Mesenchymal stem cell (in vitro differentiated cells and primary cell): ENCODE measurements around the gene ZDHHC7.

Experiments
- DNase-seq: peaks from one replicate; pipeline ENCODE4 v3.0.0-alpha.2; 2013
- H2AFZ ChIP-seq: one replicate; pipeline ENCODE4 v1.6.1; 2013; ENCODE audit warnings: low read depth, mild to moderate bottlenecking, control low read depth, inconsistent platforms, low read length, moderate library complexity
- H2AK5ac ChIP-seq: 2 replicates; pipeline ENCODE4 v1.6.1; 2013; ENCODE audit warnings: low read length, moderate library complexity, mild to moderate bottlenecking, inconsistent platforms; ENCODE audit not compliant: severe bottlenecking
- H2BK120ac ChIP-seq: one replicate; pipeline ENCODE4 v1.6.1; 2013; ENCODE audit warnings: low read depth, mild to moderate bottlenecking, inconsistent platforms, low read length, moderate library complexity
- H2BK12ac ChIP-seq, 2 experiments: one replicate each; pipeline ENCODE4 v1.6.1; 2013; ENCODE audit warnings: inconsistent platforms in 2 of 2, low read length in 2 of 2, mild to moderate bottlenecking in 2 of 2, moderate library complexity in 2 of 2, control low read depth in 1 of 2
- H2BK15ac ChIP-seq: one replicate; pipeline ENCODE4 v1.6.1; 2013; ENCODE audit warnings: mild to moderate bottlenecking, low read depth, inconsistent platforms; ENCODE audit not compliant: poor library complexity, severe bottlenecking
- H2BK5ac ChIP-seq: 2 replicates; pipeline ENCODE4 v1.6.1; 2013; ENCODE audit warnings: low read depth, mild to moderate bottlenecking, low read length, control low read depth, inconsistent platforms; ENCODE audit not compliant: poor library complexity, severe bottlenecking
- H3K14ac ChIP-seq, 2 experiments: one replicate each; pipeline ENCODE4 v1.6.1; 2013; ENCODE audit warnings: inconsistent platforms in 2 of 2, low read length in 2 of 2, control low read depth in 1 of 2, mild to moderate bottlenecking in 1 of 2, moderate library complexity in 1 of 2
- H3K18ac ChIP-seq, 2 experiments: one replicate each; pipeline ENCODE4 v1.6.1; 2013; ENCODE audit warnings: inconsistent platforms in 2 of 2, low read length in 2 of 2, control low read depth in 1 of 2, low read depth in 1 of 2, mild to moderate bottlenecking in 1 of 2
- H3K23ac ChIP-seq, 2 experiments: one replicate each; pipeline ENCODE4 v1.6.1; 2013; ENCODE audit warnings: inconsistent platforms in 2 of 2, low read length in 2 of 2, mild to moderate bottlenecking in 2 of 2, moderate library complexity in 2 of 2, control low read depth in 1 of 2
- H3K27ac ChIP-seq: 2 replicates; pipeline ENCODE4 v1.5.1; 2013; ENCODE audit warnings: mild to moderate bottlenecking, moderate library complexity, low read length, control low read depth, inconsistent platforms; ENCODE audit not compliant: poor library complexity, severe bottlenecking
- H3K27me3 ChIP-seq, 2 experiments: 2 replicates each; pipeline versions ENCODE4 v1.6.1 to v1.7.0; 2013; ENCODE audit warnings: low read length in 2 of 2, mild to moderate bottlenecking in 2 of 2, moderate library complexity in 2 of 2, control low read depth in 1 of 2, inconsistent platforms in 1 of 2; ENCODE audit not compliant: control insufficient read depth in 1 of 2, insufficient read depth in 1 of 2
- H3K36me3 ChIP-seq, 2 experiments: 2 replicates each; pipeline versions ENCODE4 v1.6.1 to v1.7.0; 2013; ENCODE audit warnings: low read length in 2 of 2, control low read depth in 1 of 2, inconsistent platforms in 1 of 2, low read depth in 1 of 2, mild to moderate bottlenecking in 1 of 2; ENCODE audit not compliant: insufficient read depth in 2 of 2, control insufficient read depth in 1 of 2
- H3K4ac ChIP-seq, 2 experiments: one replicate each; pipeline ENCODE4 v1.6.1; 2013; ENCODE audit warnings: inconsistent platforms in 2 of 2, low read length in 2 of 2, mild to moderate bottlenecking in 2 of 2, moderate library complexity in 2 of 2, control low read depth in 1 of 2, low read depth in 1 of 2
- H3K4me1 ChIP-seq: 2 replicates; pipeline ENCODE4 v1.6.1; 2013; ENCODE audit warnings: low read depth, low read length, control low read depth; ENCODE audit not compliant: control insufficient read depth, insufficient read depth
- H3K4me2 ChIP-seq: 2 replicates; pipeline ENCODE4 v1.6.1; 2013; ENCODE audit warnings: low read length, mild to moderate bottlenecking, inconsistent platforms; ENCODE audit not compliant: poor library complexity, severe bottlenecking
- H3K4me3 ChIP-seq, 2 experiments: 2 replicates each; pipeline versions ENCODE4 v1.5.1 to v1.7.0; 2013; ENCODE audit warnings: low read length in 2 of 2, mild to moderate bottlenecking in 2 of 2, control low read depth in 1 of 2, low read depth in 1 of 2; ENCODE audit not compliant: insufficient read depth in 1 of 2
- H3K79me1 ChIP-seq: replicated peaks from 2 replicates; pipeline ENCODE4 v1.6.1; 2013; ENCODE audit warnings: mild to moderate bottlenecking, control low read depth, low read length, inconsistent platforms; ENCODE audit not compliant: poor library complexity, severe bottlenecking
- H3K9ac ChIP-seq: 2 replicates; pipeline ENCODE4 v1.7.0; 2013; ENCODE audit warnings: mild to moderate bottlenecking, low read length, moderate library complexity
- H3K9me3 ChIP-seq: 2 replicates; pipeline ENCODE4 v1.7.0; 2013; ENCODE audit warnings: mild to moderate bottlenecking, low read length; ENCODE audit not compliant: control insufficient read depth
- H4K8ac ChIP-seq: one replicate; pipeline ENCODE4 v1.6.1; 2013; ENCODE audit warnings: inconsistent platforms, mild to moderate bottlenecking, low read length, moderate library complexity
- H4K91ac ChIP-seq: one replicate; pipeline ENCODE4 v1.6.1; 2013; ENCODE audit warnings: mild to moderate bottlenecking, low read length, inconsistent platforms
- WGBS: methylation state at CpG from one replicate; pipeline ENCODE4 v1.1.7; 2013; ENCODE audit warnings: mixed read lengths; 5-methylcytosine and 5-hydroxymethylcytosine counted together

The ZDHHC7 gene

DNA sequence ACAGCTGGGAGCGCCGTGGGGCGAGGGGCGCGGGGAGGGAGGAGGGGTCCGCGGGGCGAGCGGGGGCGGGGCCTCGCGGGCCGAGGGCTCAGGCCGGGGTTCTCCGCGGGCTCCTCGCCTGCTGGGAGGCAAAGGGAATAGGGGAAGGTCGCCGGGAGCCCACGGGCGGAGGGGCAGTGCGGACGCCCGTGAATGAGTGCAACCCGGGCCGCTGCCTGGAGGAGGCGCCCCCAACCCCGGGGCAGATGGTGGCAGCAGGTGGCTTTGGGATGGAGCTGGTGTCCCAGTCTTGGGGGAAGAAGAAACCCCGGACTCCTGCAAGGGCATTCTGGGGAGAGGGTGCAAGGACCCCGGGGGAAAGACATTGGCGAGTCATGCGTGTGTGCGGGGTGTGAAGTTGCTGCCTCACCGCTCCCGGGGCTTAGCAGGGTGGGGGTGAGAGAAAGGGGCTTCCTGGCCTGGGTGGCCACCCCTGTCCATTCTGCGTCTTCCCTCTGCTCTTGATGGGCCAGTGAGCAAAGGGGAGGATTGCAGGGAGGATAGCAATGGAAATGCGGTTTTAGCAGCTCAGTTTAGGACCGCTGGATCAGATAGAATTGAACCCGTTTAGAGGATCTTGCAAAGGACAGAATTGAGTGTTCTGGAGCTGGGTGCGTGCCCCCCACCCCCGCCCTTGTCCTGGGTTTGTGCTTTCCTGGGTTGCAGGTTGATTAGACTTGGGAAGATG lies 16.8 kb upstream of the ZDHHC7 start:
- peak overlapping the region; percentile 67 to 93 for H3K18ac ChIP-seq
- H3K23ac ChIP-seq = peak overlapping the region in 1 of 2 experiments; percentile 14
- H3K9me3 ChIP-seq = no peaks in the 10 kb centered on the region
- H2BK5ac ChIP-seq = no peak overlapping the region
- WGBS = 6% methylated on average over 29 of the region's 41 CpGs
- peaks cover 17% of the 10 kb centered on the region for H3K4me1 ChIP-seq
- H3K79me1 ChIP-seq = peaks cover 11% of the 10 kb centered on the region
- H4K91ac ChIP-seq = peak overlapping the region; percentile 66
- H2AK5ac ChIP-seq = no peak overlapping the region
- H3K27ac ChIP-seq = no peak overlapping the region
- H3K4me2 ChIP-seq = peak overlapping the region; percentile 90
- peak overlapping the region; percentile 79 to 92 for H3K4me3 ChIP-seq
- peak overlapping the region; percentile 93 for H2BK120ac ChIP-seq
- peak; percentile 17 for DNase-seq
- peak overlapping the region; percentile 89 for H2BK15ac ChIP-seq
- peak overlapping the region in 1 of 2 experiments; percentile 71 for H3K4ac ChIP-seq
- peak overlapping the region in 1 of 2 experiments; percentile 13 for H3K14ac ChIP-seq
- peak overlapping the region; percentile 95 for H4K8ac ChIP-seq
- H2BK12ac ChIP-seq = no peak overlapping the region
- peak overlapping the region; percentile 33 for H2AFZ ChIP-seq
- peak overlapping the region; percentile 98 for H3K9ac ChIP-seq
- H3K27me3 ChIP-seq = no peaks in the 10 kb centered on the region
- peaks cover 6 to 13% of the 10 kb centered on the region in 2 experiments for H3K36me3 ChIP-seq

GRCh38 chr16:85027349-85027957 lies 16.1 kb upstream of the ZDHHC7 start, which contains the start of gene KIAA0513:
KIAA0513 (plus strand) TSS chr16:85027795; CDS start chr16:85067072, 39,277 bp downstream.
- Histone ChIP-seq H3K4me3 (peak within 1 kb of the TSS; percentile 79 to 92), H4K8ac (peak within 1 kb of the TSS; percentile 95)
- WGBS = under 1% methylated on average over 55 of the region's 59 CpGs

GRCh38 chr16:85026703-85027102 lies 15.4 kb upstream of the ZDHHC7 start:
- H2BK120ac ChIP-seq = no peak overlapping the region
- 82% methylated on average over 3 of the region's 4 CpGs for WGBS
- H3K4me2 ChIP-seq = peak overlapping the region; percentile 63

More at GRCh38 chr16:85027349-85027957, 16.1 kb upstream of the ZDHHC7 start, which contains the start of gene KIAA0513:
- Histone ChIP-seq H3K27ac (peak within 1 kb of the TSS; percentile 35), H3K4me1 (peaks cover 16% of the 10 kb centered on the region), H3K79me1 (peaks cover 11% of the 10 kb centered on the region), H3K4me2 (peak within 1 kb of the TSS; percentile 90), H3K18ac (peak within 1 kb of the TSS; percentile 81 to 93), H4K91ac (peak within 1 kb of the TSS; percentile 66), H3K9ac (peak within 1 kb of the TSS; percentile 98), H3K36me3 (peaks cover 4 to 10% of the 10 kb centered on the region in 2 experiments), H2BK15ac (peak within 1 kb of the TSS; percentile 89), H3K23ac (peak within 1 kb of the TSS in 1 of 2 experiments; percentile 14), H2AK5ac (no peak within 1 kb of the TSS), H2BK120ac (peak within 1 kb of the TSS; percentile 93), H2AFZ (peak within 1 kb of the TSS; percentile 33), H3K14ac (peak within 1 kb of the TSS in 1 of 2 experiments; percentile 68), H3K4ac (peak within 1 kb of the TSS in 1 of 2 experiments; percentile 71), H3K27me3 (no peaks in the 10 kb centered on the region), H2BK12ac (no peak within 1 kb of the TSS), H2BK5ac (peak within 1 kb of the TSS; percentile 38), H3K9me3 (no peaks in the 10 kb centered on the region)
- peak; percentile 93 for DNase-seq

More at GRCh38 chr16:85026703-85027102, 15.4 kb upstream of the ZDHHC7 start:
- peak overlapping the region in 1 of 2 experiments; percentile 92 for H3K4me3 ChIP-seq
- peaks cover 0 to 5% of the 10 kb centered on the region in 2 experiments for H3K36me3 ChIP-seq
- H4K8ac ChIP-seq = no peak overlapping the region
- peak overlapping the region; percentile 98 for H3K9ac ChIP-seq
- H3K27ac ChIP-seq = no peak overlapping the region
- H2BK15ac ChIP-seq = no peak overlapping the region
- no peaks in the 10 kb centered on the region for H3K27me3 ChIP-seq
- H2BK5ac ChIP-seq = no peak overlapping the region
- no peaks in the 10 kb centered on the region for H3K9me3 ChIP-seq
- H2AFZ ChIP-seq = no peak overlapping the region
- H3K23ac ChIP-seq = no peak overlapping the region
- H2BK12ac ChIP-seq = no peak overlapping the region
- H3K4me1 ChIP-seq = peaks cover 16% of the 10 kb centered on the region
- no peak overlapping the region for H2AK5ac ChIP-seq
- H3K4ac ChIP-seq = no peak overlapping the region
- no peak overlapping the region for H4K91ac ChIP-seq
- H3K18ac ChIP-seq = no peak overlapping the region
- no peak overlapping the region for H3K14ac ChIP-seq
- H3K79me1 ChIP-seq = peaks cover 9% of the 10 kb centered on the region
- DNase-seq = no peak
